TTC549 (cell line): Measurements from ENCODE around the gene CFAP70.

Experiments
- FAIRE-seq: peaks from 2 replicates; lab custom pipeline; 2012; peaks lifted over from hg19 to GRCh38; lab: Jason Lieb, UNC

The CFAP70 gene

DNA sequence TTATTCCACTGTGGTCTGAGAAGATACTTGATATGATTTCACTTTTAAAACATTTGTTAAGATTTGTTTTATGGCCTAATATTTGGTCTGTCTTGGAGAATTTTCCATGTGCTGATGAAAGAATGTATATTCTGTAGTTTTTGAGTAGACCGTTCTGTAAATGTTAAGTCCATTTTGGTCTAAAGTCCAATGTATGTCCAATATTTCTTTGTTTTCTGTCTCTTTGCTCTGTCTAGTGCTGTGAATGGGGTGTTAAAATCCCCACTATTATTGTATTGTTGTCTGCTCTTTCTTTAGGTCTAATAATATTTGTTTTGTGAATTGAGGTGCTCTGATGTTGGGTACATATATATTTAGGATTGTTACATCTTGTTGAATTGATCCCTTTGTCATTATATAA is 142.9 kb downstream of the CFAP70 start:
- no peak for FAIRE-seq

DNA sequence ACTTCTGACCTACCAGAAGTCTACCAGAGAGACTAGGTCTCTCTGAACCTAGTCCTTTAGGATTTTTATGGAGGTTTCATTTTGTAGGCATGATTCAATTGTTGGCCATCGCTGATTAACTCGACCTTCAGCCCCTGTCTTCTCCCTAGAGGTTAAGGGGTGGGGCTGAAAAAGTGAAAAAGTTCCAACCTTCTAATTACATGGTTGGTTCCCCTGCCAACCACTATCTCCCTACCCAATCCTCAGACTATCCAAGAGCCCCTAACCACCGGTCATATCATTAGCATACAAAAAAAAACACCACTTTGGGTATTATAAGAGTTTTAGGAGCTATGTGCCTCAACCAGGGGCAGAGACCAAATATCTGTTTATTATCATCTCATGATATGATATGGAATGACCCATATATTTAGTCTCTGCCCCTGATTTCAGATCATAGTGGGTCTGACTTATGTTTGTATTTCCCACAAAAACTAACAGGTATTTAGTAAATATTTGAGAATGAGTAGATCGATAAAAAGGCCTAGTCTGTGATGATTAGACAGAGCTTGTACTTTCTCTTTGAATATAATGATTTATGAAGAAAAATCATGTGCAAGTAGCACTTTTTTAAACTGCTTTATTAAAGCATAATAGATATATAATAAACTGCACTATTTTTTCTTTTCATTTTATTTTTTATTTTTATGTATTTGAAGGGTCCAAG is 147.4 kb downstream of the CFAP70 start:
- FAIRE-seq = no peak

DNA sequence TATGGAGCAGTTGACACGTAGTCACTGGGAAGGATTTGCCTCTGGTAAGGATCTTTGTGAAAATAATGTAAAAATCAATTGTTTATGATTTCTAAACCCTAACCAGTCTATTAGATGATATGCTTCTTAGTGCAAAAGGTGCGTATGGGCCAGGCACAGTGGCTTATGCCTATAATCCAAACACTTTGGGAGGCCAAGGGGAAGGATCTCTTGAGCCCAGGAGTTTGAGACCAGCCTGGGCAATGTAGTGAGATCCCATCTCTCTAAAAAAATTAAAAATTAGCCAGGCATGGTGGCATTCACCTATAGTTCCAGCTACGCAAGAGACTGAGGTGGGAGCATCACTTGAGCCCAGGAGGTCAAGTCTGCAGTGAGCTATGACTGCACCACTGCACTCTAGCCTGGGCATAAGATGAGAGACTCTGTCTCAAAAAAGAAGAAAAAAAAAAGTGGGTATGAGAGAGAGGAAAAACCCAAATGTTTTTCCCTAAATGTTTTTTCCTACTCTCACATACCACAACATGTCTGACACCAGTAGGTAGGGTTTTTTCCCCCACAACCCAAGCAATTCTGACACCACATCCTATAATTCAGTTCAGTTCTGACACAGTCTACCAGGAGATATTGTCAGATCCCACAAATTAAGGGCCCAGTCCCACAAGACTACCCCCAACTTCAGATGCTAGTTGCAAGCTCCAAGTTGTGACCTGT is 148.1 kb downstream of the CFAP70 start:
- FAIRE-seq = no peak

DNA sequence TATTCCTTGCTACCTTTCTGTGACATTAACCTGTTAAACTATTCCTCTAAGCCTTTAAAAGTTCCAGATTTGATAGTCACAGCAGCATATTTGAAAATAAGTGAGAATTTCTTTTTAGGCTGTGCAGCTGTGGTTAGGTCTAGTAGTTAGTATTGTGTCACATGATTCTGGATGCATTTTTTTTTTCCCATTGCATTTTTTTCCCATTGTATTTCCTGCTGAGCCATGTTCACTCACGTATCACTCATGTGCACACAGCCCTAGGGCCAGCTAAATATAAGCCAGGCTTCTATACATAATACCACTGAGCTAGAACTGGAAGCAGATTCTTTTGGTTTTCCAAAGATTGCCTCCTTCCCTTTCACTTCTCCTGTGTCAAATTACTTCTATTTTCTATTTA is 149.0 kb downstream of the CFAP70 start:
- no peak for FAIRE-seq

DNA sequence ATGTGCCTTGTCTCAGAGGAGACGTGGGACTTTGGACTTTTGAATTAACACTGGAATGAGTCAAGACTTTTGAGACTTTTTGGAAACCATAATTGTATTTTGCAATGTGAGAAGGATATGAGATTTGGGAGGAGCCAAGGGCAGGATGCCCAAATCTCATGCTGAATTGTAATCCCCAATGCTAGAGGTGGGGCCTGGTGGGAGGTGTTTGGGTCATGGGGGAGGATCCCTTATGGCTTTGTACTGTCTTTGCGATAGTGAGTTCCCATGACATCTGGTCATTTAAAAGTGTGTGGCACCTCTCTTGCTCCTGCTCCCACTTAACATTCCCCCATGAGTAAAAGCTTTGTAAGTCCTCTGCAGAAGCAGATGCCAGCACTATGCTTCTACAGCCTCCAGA is 150.8 kb downstream of the CFAP70 start:
- FAIRE-seq = no peak

DNA sequence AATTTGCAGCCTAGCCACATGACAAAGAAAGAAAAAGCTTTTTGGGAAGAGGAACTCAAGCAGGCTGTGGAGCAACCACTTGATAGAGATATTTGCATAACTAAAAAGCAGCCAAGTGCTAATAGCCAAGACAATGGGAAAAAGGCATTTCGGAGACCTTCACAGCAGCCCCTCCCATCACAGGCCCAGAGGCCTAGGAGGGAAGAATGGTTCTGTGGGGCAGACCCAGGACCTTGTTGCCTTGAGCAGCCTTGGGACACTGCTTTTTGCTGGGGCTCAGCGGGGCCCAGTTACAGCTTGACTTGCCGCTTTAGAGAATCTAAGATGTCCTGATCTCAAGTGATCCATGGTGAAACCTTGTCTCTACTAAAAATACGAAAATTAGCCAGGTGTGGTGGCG is 152.3 kb downstream of the CFAP70 start:
- FAIRE-seq = no peak

DNA sequence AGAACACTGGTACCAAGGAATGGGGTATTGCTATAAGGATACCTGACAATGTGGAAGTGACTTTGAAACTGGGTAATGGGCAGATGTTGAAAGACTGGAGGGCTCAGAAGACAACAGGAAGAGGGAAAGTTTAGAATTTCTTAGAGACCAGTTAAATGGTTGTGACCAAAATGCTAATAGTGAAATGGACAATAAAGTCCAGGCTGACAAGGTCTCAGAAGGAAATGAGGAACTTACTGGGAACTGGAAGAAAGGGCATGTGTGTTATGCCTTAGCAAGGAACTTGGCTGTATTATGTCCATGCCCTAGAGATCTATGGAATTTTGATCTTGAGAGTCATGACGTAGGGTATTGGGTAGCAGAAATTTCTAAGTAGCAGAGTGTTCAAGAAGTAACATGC is 152.8 kb downstream of the CFAP70 start:
- no peak for FAIRE-seq

DNA sequence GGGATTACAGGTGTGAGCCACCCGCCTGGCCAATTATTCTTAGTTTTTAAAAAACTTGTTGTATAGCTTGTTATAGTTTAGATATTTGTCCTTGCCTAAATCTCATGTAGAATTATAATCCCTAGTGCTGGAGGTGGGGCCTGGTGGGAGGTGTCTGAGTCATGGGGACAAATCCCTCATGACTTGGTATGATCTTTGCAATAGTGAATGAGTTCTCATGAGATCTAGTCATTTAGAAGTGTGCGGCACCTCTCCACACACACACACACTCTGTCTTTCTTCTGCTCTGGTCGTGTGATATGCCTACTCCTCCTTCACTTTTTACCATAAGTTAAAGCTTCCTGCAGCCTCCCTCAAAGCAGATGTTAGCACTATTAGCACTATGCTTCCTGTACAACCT is 153.6 kb downstream of the CFAP70 start:
- no peak for FAIRE-seq
